GM12878 (cell line): Measurements from ENCODE around the gene CCDC88C. TPM values are rescaled to one million over a fixed set of nuclear protein-coding genes. Genes with fewer than 3 reads are reported as not detected.

Source experiments
- ATAC-seq: fragments of 200-7000 bp; cut with Tn5 transposase; 3 replicates; pipeline ENCODE4 v1.9.1; 2020; ENCODE audit warnings: mild to moderate bottlenecking, moderate library complexity
- BruUV-seq: library from RNA; stranded (reverse); fragments of 400-500 nt; replicated peaks from 2 replicates; lab custom pipeline; 2021; lab: Mats Ljungman, UMichigan
- CTCF ChIA-PET: fragments of 300-600 bp; sonication (Branson Sonifier 250); formaldehyde crosslinking; extraction: SDS; loops from one replicate; lab custom pipeline; 2021; ENCODE audit warnings: inconsistent platforms; lab: Yijun Ruan, JAX
- POLR2A ChIA-PET: fragments of 350-600 bp; formaldehyde crosslinking; extraction: SDS; loops from one replicate; lab custom pipeline; 2021; ENCODE audit warnings: inconsistent platforms; lab: Charles Lee
- RAD21 ChIA-PET: fragments of 300-600 bp; sonication (Branson Sonifier 250); formaldehyde crosslinking; loops from one replicate; lab custom pipeline; 2023; ENCODE audit warnings: antibody characterized with exemption; ENCODE audit not compliant: unreplicated experiment; lab: Charles Lee
- SMC1A ChIA-PET: fragments of 300-600 bp; sonication (Branson Sonifier 250); formaldehyde crosslinking; loops from one replicate; lab custom pipeline; 2023; ENCODE audit not compliant: unreplicated experiment, uncharacterized antibody; lab: Charles Lee
- DNase-seq: peaks from one replicate; pipeline ENCODE4 v3.0.0-alpha.2; 2011; ENCODE audit warnings: low read depth, low spot score
- FAIRE-seq: peaks from 3 replicates; lab custom pipeline; 2011; peaks lifted over from hg19 to GRCh38; lab: Jason Lieb, UNC
- H2AFZ ChIP-seq: 2 replicates; pipeline ENCODE4 v1.6.0; 2011; ENCODE audit warnings: low read depth, low read length, control low read depth; ENCODE audit not compliant: control insufficient read depth
- H3K27ac ChIP-seq: 2 replicates; pipeline ENCODE4 v1.5.1; 2011; ENCODE audit warnings: control low read depth; ENCODE audit not compliant: control insufficient read depth, insufficient read depth
- H3K27me3 ChIP-seq, 2 experiments: replicated peaks in 1 of 2; 2 replicates each; pipeline versions ENCODE4 v1.6.0 to v1.6.1; 2011; ENCODE audit warnings: low read length in 1 of 2; ENCODE audit not compliant: control insufficient read depth in 2 of 2, insufficient read depth in 2 of 2
- H3K36me3 ChIP-seq, 2 experiments: 2 replicates each; pipeline ENCODE4 v1.5.1; 2011; ENCODE audit warnings: low read length in 1 of 2; ENCODE audit not compliant: control insufficient read depth in 2 of 2, insufficient read depth in 2 of 2
- H3K4me1 ChIP-seq: 2 replicates; pipeline ENCODE4 v1.6.1; 2011; ENCODE audit warnings: mild to moderate bottlenecking, low read length, moderate library complexity, mixed read lengths; ENCODE audit not compliant: control insufficient read depth, insufficient read depth
- H3K4me2 ChIP-seq: 2 replicates; pipeline ENCODE4 v1.6.0; 2011; ENCODE audit warnings: control low read depth; ENCODE audit not compliant: control insufficient read depth, insufficient read depth
- H3K4me3 ChIP-seq: fragments of 200-600 bp; sonication (generic); 2 replicates; pipeline ENCODE4 v1.5.1; 2016
- H3K79me2 ChIP-seq: 2 replicates; pipeline ENCODE4 v1.6.0; 2011; ENCODE audit warnings: low read length; ENCODE audit not compliant: control insufficient read depth, insufficient read depth
- H3K9ac ChIP-seq: 2 replicates; pipeline ENCODE4 v1.8.0; 2011; ENCODE audit warnings: low read length, control low read depth, mixed read lengths; ENCODE audit not compliant: control insufficient read depth, insufficient read depth
- H3K9me3 ChIP-seq: replicated peaks from 3 replicates; pipeline ENCODE4 v1.5.1; 2011; ENCODE audit warnings: mild to moderate bottlenecking, low read length; ENCODE audit not compliant: control insufficient read depth, insufficient read depth
- H4K20me1 ChIP-seq: 2 replicates; pipeline ENCODE4 v1.6.0; 2011; ENCODE audit not compliant: control insufficient read depth, insufficient read depth
- BACH1 ChIP-seq: fragments of 450-650 bp; IDR thresholded peaks from 2 replicates; pipeline ENCODE4 v1.6.1; 2017; ENCODE audit warnings: mild to moderate bottlenecking, borderline replicate concordance
- BHLHE40 ChIP-seq, 2 experiments: fragments of 450-650 bp in 1 of 2; IDR thresholded peaks; 2 replicates each; pipeline ENCODE4 v1.6.1; 2011 to 2017; ENCODE audit warnings: low read depth in 2 of 2, borderline replicate concordance in 1 of 2, improper control_type of control experiment in 1 of 2, low read length in 1 of 2, mild to moderate bottlenecking in 1 of 2
- CBX5 ChIP-seq: sonication (generic); IDR thresholded peaks from 2 replicates; pipeline ENCODE4 v1.6.1; 2016; ENCODE audit warnings: low read depth, moderate library complexity, mild to moderate bottlenecking, inconsistent platforms
- EGR1 ChIP-seq, 2 experiments: IDR thresholded peaks; 1 replicate in 1 of 2; 2 replicates in 1 of 2; pipeline ENCODE4 v1.6.1; 2011 to 2012; ENCODE audit warnings: low read depth in 2 of 2, low read length in 2 of 2, borderline replicate concordance in 1 of 2, mild to moderate bottlenecking in 1 of 2, moderate library complexity in 1 of 2
- HDAC6 ChIP-seq: fragments of 200-600 bp; sonication (generic); IDR thresholded peaks from one replicate; pipeline ENCODE4 v1.8.0; 2017; ENCODE audit warnings: antibody characterized with exemption; ENCODE audit not compliant: unreplicated experiment
- JUND ChIP-seq: IDR thresholded peaks from 2 replicates; pipeline ENCODE4 v1.6.1; 2012; ENCODE audit warnings: low read depth, mild to moderate bottlenecking, low read length, improper control_type of control experiment, moderate library complexity
- POLR2AphosphoS5 ChIP-seq: IDR thresholded peaks from 2 replicates; pipeline ENCODE4 v1.6.1; 2011; ENCODE audit warnings: mild to moderate bottlenecking, low read length, inconsistent platforms
- RAD21 ChIP-seq: IDR thresholded peaks from 2 replicates; pipeline ENCODE4 v1.6.1; 2011; ENCODE audit warnings: mild to moderate bottlenecking, low read depth, low read length, moderate library complexity; ENCODE audit not compliant: insufficient read depth
- TARDBP ChIP-seq: IDR thresholded peaks from 2 replicates; pipeline ENCODE4 v1.6.1; 2016; ENCODE audit warnings: borderline replicate concordance
- TCF12 ChIP-seq: IDR thresholded peaks from 2 replicates; pipeline ENCODE4 v1.6.1; 2011; ENCODE audit warnings: low read depth, mild to moderate bottlenecking, low read length
- whole genome bisulfite sequencing: methylation state at CpG from one replicate; pipeline ENCODE4 v1.1.6; 2016; ENCODE audit warnings: low lambda C conversion rate; ENCODE audit not compliant: insufficient replicate concordance, insufficient coverage; ENCODE audit errors: missing lambda C conversion rate; 5-methylcytosine and 5-hydroxymethylcytosine counted together
- in situ Hi-C: fragments of 300-500 bp; cut with MboI; formaldehyde crosslinking; loops from 9 replicates; pipeline ENCODE4 v1.14.3; 2018; ENCODE audit warnings: mixed read lengths
- intact Hi-C: fragments of 100-400 bp; cut with micrococcal nuclease; formaldehyde crosslinking; loops from one replicate; pipeline ENCODE4 v1.14.2; 2022; ENCODE audit not compliant: unreplicated experiment
- polyA plus RNA-seq, 11 experiments: library from polyadenylated mRNA; depleted of rRNA in 4 of 11; unstranded in 6 of 11; stranded (reverse) in 5 of 11; fragments of >200 nt; fragmentation: Nextera tagmentation in 4 of 11; fragmentation: Illumina TruSeq in 1 of 11; extraction: Ambion mirVana in 4 of 11; extraction: Trizol in 1 of 11; gene quantifications; 1 replicate in 1 of 11; 2 replicates in 10 of 11; pipeline versions ENCODE4 v1.2.1 to v1.2.3, GENCODE V29; 2011 to 2016; ENCODE audit warnings: inconsistent platforms in 2 of 11, missing spikeins in 2 of 11, low read depth in 1 of 11
- total RNA-seq, 4 experiments: library from RNA; depleted of rRNA in 3 of 4; stranded (reverse); fragments of >200 nt in 3 of 4; fragmentation: Illumina TruSeq in 1 of 4; extraction: Trizol in 1 of 4; gene quantifications; 2 replicates each; pipeline versions ENCODE4 v1.2.1 to v1.2.3, GENCODE V29; 2013 to 2021
- TF ChIP-seq, protein P1 (sequence below): IDR thresholded peaks from 2 replicates; pipeline ENCODE4 v1.6.1; 2012; ENCODE audit warnings: low read depth, low read length, improper control_type of control experiment
- TF ChIP-seq, protein P2 (sequence below): IDR thresholded peaks from 2 replicates; pipeline ENCODE4 v1.6.1; 2012; ENCODE audit warnings: low read length, inconsistent platforms
- TF ChIP-seq, protein P3 (sequence below): IDR thresholded peaks from 2 replicates; pipeline ENCODE4 v1.6.1; 2012; ENCODE audit warnings: improper control_type of control experiment, low read depth, low read length; ENCODE audit not compliant: insufficient replicate concordance
- TF ChIP-seq, protein P4 (sequence below), 3 experiments: IDR thresholded peaks in 2 of 3; conservative IDR thresholded peaks in 1 of 3; 2 replicates each; pipeline ENCODE4 v1.5.1; 2011; ENCODE audit warnings: low read depth in 3 of 3, low read length in 3 of 3, mild to moderate bottlenecking in 3 of 3, control low read depth in 2 of 3, moderate library complexity in 2 of 3, inconsistent platforms in 1 of 3, mixed read lengths in 1 of 3; ENCODE audit not compliant: control insufficient read depth in 2 of 3, insufficient read depth in 1 of 3; ENCODE audit errors: extremely low read depth in 1 of 3

CCDC88C gene
- total and polyA plus RNA-seq, 10 of the 15 experiments (the other 5 are each of a cell fraction or from before 2014, with no cell fraction given) = 4.0 to 79.6 (median 36.6) TPM

DNA sequence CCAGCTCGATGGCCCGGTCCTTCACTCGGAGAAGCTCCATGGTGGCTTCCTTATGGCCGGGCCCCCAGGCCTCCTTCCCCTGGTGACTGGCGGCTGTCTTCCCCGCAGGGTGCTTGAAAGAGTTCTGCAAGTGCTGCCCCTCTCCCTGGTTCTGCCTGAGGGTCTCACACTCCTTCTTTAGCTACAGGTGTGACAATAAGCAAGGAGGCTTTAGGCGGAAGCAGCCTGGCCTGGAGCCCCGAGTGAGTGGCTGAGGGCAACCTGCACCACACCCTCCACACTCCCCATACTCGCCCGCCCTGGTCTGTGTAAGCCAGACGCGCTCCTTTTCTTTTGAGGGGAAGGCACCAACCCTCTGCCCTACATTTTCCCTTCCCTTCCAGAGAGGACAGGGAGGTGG lies 110.6 kb downstream of the CCDC88C start:
- intact Hi-C loops (no loop called here), in situ Hi-C loops (no loop called here)
- over 99% methylated on average over 12 of the region's 12 CpGs for WGBS
- BruUV-seq = no TSS peak
- Histone ChIP-seq H3K36me3 (peaks cover 51 to 61% of the 10 kb centered on the region in 2 experiments), H3K9me3 (no peaks in the 10 kb centered on the region), H3K27me3 (no peaks in the 10 kb centered on the region), H3K4me2 (no peak overlapping the region), H4K20me1 (no peaks in the 10 kb centered on the region; the same call in 1 of the 2 replicates), H3K9ac (no peak overlapping the region), H3K79me2 (peaks cover 6% of the 10 kb centered on the region), H3K27ac (no peak overlapping the region), H3K4me3 (no peak overlapping the region), H3K4me1 (peaks cover 18% of the 10 kb centered on the region), H2AFZ (no peak overlapping the region)
- no peak for DNase-seq
- ChIA-PET POLR2A (no interaction called here), SMC1A (interaction anchor here (1.0 kb wide), 1 partner anchor 21 kb away, joined by 3 read pairs; no protein-coding TSS in a partner anchor), CTCF (no interaction called here), RAD21 (no interaction called here)
- no peak for FAIRE-seq
- no peak for ATAC-seq
- no peak for TF ChIP-seq EGR1 (IDR thresholded peaks at IDR 0.05; ENCODE audit: borderline replicate concordance in 1 of 2, low read depth in 2 of 2, low read length in 2 of 2)
- no peak for TF ChIP-seq BHLHE40 (IDR thresholded peaks at IDR 0.05; ENCODE audit: borderline replicate concordance in 1 of 2, low read depth in 2 of 2, low read length in 1 of 2)
- no peak for TF ChIP-seq CBX5
- TF ChIP-seq RAD21 = no peak
- no peak for TF ChIP-seq JUND
- TF ChIP-seq, protein P1, sequence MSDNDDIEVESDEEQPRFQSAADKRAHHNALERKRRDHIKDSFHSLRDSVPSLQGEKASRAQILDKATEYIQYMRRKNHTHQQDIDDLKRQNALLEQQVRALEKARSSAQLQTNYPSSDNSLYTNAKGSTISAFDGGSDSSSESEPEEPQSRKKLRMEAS = no peak
- TF ChIP-seq POLR2AphosphoS5 = no peak
- TF ChIP-seq, protein P2, sequence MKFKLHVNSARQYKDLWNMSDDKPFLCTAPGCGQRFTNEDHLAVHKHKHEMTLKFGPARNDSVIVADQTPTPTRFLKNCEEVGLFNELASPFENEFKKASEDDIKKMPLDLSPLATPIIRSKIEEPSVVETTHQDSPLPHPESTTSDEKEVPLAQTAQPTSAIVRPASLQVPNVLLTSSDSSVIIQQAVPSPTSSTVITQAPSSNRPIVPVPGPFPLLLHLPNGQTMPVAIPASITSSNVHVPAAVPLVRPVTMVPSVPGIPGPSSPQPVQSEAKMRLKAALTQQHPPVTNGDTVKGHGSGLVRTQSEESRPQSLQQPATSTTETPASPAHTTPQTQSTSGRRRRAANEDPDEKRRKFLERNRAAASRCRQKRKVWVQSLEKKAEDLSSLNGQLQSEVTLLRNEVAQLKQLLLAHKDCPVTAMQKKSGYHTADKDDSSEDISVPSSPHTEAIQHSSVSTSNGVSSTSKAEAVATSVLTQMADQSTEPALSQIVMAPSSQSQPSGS = no peak
- TF ChIP-seq, protein P3, sequence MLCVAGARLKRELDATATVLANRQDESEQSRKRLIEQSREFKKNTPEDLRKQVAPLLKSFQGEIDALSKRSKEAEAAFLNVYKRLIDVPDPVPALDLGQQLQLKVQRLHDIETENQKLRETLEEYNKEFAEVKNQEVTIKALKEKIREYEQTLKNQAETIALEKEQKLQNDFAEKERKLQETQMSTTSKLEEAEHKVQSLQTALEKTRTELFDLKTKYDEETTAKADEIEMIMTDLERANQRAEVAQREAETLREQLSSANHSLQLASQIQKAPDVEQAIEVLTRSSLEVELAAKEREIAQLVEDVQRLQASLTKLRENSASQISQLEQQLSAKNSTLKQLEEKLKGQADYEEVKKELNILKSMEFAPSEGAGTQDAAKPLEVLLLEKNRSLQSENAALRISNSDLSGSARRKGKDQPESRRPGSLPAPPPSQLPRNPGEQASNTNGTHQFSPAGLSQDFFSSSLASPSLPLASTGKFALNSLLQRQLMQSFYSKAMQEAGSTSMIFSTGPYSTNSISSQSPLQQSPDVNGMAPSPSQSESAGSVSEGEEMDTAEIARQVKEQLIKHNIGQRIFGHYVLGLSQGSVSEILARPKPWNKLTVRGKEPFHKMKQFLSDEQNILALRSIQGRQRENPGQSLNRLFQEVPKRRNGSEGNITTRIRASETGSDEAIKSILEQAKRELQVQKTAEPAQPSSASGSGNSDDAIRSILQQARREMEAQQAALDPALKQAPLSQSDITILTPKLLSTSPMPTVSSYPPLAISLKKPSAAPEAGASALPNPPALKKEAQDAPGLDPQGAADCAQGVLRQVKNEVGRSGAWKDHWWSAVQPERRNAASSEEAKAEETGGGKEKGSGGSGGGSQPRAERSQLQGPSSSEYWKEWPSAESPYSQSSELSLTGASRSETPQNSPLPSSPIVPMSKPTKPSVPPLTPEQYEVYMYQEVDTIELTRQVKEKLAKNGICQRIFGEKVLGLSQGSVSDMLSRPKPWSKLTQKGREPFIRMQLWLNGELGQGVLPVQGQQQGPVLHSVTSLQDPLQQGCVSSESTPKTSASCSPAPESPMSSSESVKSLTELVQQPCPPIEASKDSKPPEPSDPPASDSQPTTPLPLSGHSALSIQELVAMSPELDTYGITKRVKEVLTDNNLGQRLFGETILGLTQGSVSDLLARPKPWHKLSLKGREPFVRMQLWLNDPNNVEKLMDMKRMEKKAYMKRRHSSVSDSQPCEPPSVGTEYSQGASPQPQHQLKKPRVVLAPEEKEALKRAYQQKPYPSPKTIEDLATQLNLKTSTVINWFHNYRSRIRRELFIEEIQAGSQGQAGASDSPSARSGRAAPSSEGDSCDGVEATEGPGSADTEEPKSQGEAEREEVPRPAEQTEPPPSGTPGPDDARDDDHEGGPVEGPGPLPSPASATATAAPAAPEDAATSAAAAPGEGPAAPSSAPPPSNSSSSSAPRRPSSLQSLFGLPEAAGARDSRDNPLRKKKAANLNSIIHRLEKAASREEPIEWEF = no peak
- TF ChIP-seq HDAC6 = no peak
- no peak for TF ChIP-seq BACH1
- no peak for TF ChIP-seq TCF12
- TF ChIP-seq, protein P4, sequence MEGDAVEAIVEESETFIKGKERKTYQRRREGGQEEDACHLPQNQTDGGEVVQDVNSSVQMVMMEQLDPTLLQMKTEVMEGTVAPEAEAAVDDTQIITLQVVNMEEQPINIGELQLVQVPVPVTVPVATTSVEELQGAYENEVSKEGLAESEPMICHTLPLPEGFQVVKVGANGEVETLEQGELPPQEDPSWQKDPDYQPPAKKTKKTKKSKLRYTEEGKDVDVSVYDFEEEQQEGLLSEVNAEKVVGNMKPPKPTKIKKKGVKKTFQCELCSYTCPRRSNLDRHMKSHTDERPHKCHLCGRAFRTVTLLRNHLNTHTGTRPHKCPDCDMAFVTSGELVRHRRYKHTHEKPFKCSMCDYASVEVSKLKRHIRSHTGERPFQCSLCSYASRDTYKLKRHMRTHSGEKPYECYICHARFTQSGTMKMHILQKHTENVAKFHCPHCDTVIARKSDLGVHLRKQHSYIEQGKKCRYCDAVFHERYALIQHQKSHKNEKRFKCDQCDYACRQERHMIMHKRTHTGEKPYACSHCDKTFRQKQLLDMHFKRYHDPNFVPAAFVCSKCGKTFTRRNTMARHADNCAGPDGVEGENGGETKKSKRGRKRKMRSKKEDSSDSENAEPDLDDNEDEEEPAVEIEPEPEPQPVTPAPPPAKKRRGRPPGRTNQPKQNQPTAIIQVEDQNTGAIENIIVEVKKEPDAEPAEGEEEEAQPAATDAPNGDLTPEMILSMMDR (IDR thresholded peaks at IDR 0.05 in 2 of 3, conservative IDR thresholded peaks at IDR 0.05 in 1 of 3; ENCODE audit: control insufficient read depth in 2 of 3, extremely low read depth in 1 of 3, insufficient read depth in 1 of 3, low read depth in 3 of 3, low read length in 3 of 3) = no peak
- no peak for TF ChIP-seq TARDBP
